Measurements from ENCODE around the gene ZFP69B. TPM values are rescaled to one million over a fixed set of nuclear protein-coding genes. Genes with fewer than 3 reads are reported as not detected.

ZFP69B gene
- total and polyA plus RNA-seq, 2 of the 4 experiments (the other 2 are of a cell fraction) = 3.1 to 6.8 TPM

GRCh38 chr1:40451238-40451585 lies 936 bp downstream of the ZFP69B start (continued):
- TF ChIP-seq USF2 (IDR thresholded peaks at IDR 0.05; ENCODE audit: low read depth, low read length) = no peak
- TF ChIP-seq CHD1 (IDR thresholded peaks at IDR 0.05; ENCODE audit: low read depth, low read length) = no peak
- no peak for TF ChIP-seq SMC3 (IDR thresholded peaks at IDR 0.05; ENCODE audit: low read depth, low read length)
- TF ChIP-seq RAD21 (IDR thresholded peaks at IDR 0.05; ENCODE audit: low read length) = no peak
- TF ChIP-seq MAZ (IDR thresholded peaks at IDR 0.05; ENCODE audit: borderline replicate concordance, low read depth, low read length) = no peak

- intact Hi-C loops (cut with micrococcal nuclease) (no loop called here), in situ Hi-C loops (cut with MboI; ENCODE audit: low sequenced_read_pairs) (no loop called here), dilution Hi-C loops (cut with HindIII; ENCODE audit: low sequenced_read_pairs, unreplicated experiment) (no loop called here)
- H3K9me1 ChIP-seq (ENCODE audit: insufficient read depth, low read length) = no peaks in the 10 kb centered on the region
- peaks cover 9 to 10% of the 10 kb centered on the region in 2 experiments; a peak in 3 of 4 replicates for H3K79me1 ChIP-seq (ENCODE audit: low read depth in 1 of 2, low read length in 2 of 2)
- H4K91ac ChIP-seq (ENCODE audit: insufficient read depth, low read depth, low read length) = no peak overlapping the region
- H3K9me3 ChIP-seq (ENCODE audit: control insufficient read depth, insufficient read depth, low read length) = peaks cover 48% of the 10 kb centered on the region
- H2BK20ac ChIP-seq (ENCODE audit: low read depth, low read length) = no peak overlapping the region
- H2BK120ac ChIP-seq (ENCODE audit: low read depth, low read length) = no peak overlapping the region
- no peak overlapping the region for H3K4me2 ChIP-seq (ENCODE audit: low read depth, low read length)
- no peak overlapping the region for H3K56ac ChIP-seq (ENCODE audit: extremely low read depth, insufficient read depth, low read length)
- WGBS, 2 experiments (ENCODE audit: extremely low coverage in 2 of 2, insufficient read length in 1 of 2) = no CpG with 5 or more reads among the region's 1 CpG
- ChIA-PET POLR2A (ENCODE audit: unreplicated experiment) (no interaction called here), CTCF (no interaction called here)
- H2AFZ ChIP-seq (replicated peaks; ENCODE audit: low read length, poor library complexity) = no peak overlapping the region
- H4K20me1 ChIP-seq (ENCODE audit: insufficient read depth, low read length) = no peaks in the 10 kb centered on the region
- no peak for DNase-seq
- H3K4ac ChIP-seq (ENCODE audit: low read depth, low read length) = no peak overlapping the region
- no peak overlapping the region for H3K27ac ChIP-seq (ENCODE audit: insufficient read depth, low read length)
- TF ChIP-seq BHLHE40 (IDR thresholded peaks at IDR 0.05; ENCODE audit: low read depth, low read length) (no peak), NFE2L2 (IDR thresholded peaks at IDR 0.05; ENCODE audit: low read depth, low read length) (no peak), SMC3 (IDR thresholded peaks at IDR 0.05; ENCODE audit: low read depth, low read length) (no peak), CTCF (conservative IDR thresholded peaks at IDR 0.05; ENCODE audit: low read depth, low read length) (no peak), USF2 (IDR thresholded peaks at IDR 0.05; ENCODE audit: low read depth, low read length) (no peak), MXI1 (IDR thresholded peaks at IDR 0.05; ENCODE audit: borderline replicate concordance, low read depth, low read length) (no peak), MAZ (IDR thresholded peaks at IDR 0.05; ENCODE audit: borderline replicate concordance, low read depth, low read length) (no peak), RCOR1 (IDR thresholded peaks at IDR 0.05; ENCODE audit: insufficient replicate concordance, low read length) (no peak), RAD21 (IDR thresholded peaks at IDR 0.05; ENCODE audit: low read length) (no peak), CHD1 (IDR thresholded peaks at IDR 0.05; ENCODE audit: low read depth, low read length) (no peak)
- H2BK5ac ChIP-seq (ENCODE audit: low read depth, low read length, poor library complexity, severe bottlenecking) = no peak overlapping the region
- H3K4me3 ChIP-seq (ENCODE audit: insufficient read depth, low read depth, low read length) = no peak overlapping the region
- H4K8ac ChIP-seq (ENCODE audit: low read depth in 2 of 2, low read length in 2 of 2) = no peak overlapping the region
- no peak overlapping the region for H2AK9ac ChIP-seq (replicated peaks; ENCODE audit: low read depth, low read length, poor library complexity)
- no peak overlapping the region for H3K14ac ChIP-seq (replicated peaks; ENCODE audit: low read depth, low read length)
- ATAC-seq (ENCODE audit: low read depth) = no peak
- H3K18ac ChIP-seq (ENCODE audit: low read depth, low read length) = no peak overlapping the region
- peaks cover 15% of the 10 kb centered on the region for H3K36me3 ChIP-seq (ENCODE audit: control insufficient read depth, insufficient read depth, low read length)
- H3K9ac ChIP-seq (ENCODE audit: low read depth, low read length) = no peak overlapping the region
- no peaks in the 10 kb centered on the region for H3K27me3 ChIP-seq (ENCODE audit: control insufficient read depth, insufficient read depth, low read length)
- no peaks in the 10 kb centered on the region for H3K4me1 ChIP-seq (ENCODE audit: control insufficient read depth, insufficient read depth, low read length)
- no peak overlapping the region for H2AK5ac ChIP-seq (ENCODE audit: low read depth, low read length)
- no peak overlapping the region for H2BK15ac ChIP-seq (ENCODE audit: low read depth, low read length)
- H3K23ac ChIP-seq (ENCODE audit: low read depth, low read length) = no peak overlapping the region
- BruUV-seq (replicated peaks) = no TSS peak
- no peak overlapping the region for H4K5ac ChIP-seq (ENCODE audit: low read depth, low read length)
Observed at GRCh38 chr1:40454873-40455272, 4.6 kb downstream of the ZFP69B start.
